KMS-11 (cell line): ENCODE measurements around the gene DOCK10.

Experiments
- H2AFZ ChIP-seq: fragments of 200-600 bp; sonication (generic); 2 replicates; pipeline ENCODE4 v1.6.1; 2016; ENCODE audit warnings: antibody characterized with exemption, mixed run types, low read depth
- H3K27ac ChIP-seq: fragments of 200-600 bp; sonication (generic); 2 replicates; pipeline ENCODE4 v1.6.1; 2016; ENCODE audit warnings: mild to moderate bottlenecking, mixed run types
- H3K27me3 ChIP-seq: fragments of 200-600 bp; sonication (generic); 2 replicates; pipeline ENCODE4 v1.6.1; 2017; ENCODE audit warnings: mild to moderate bottlenecking, low read depth, mixed run types, moderate library complexity; ENCODE audit not compliant: insufficient read depth
- H3K36me3 ChIP-seq: fragments of 200-600 bp; sonication (generic); 2 replicates; pipeline ENCODE4 v1.6.1; 2017; ENCODE audit warnings: mild to moderate bottlenecking, mixed run types; ENCODE audit not compliant: insufficient read depth
- H3K4me1 ChIP-seq: fragments of 200-600 bp; sonication (generic); 2 replicates; pipeline ENCODE4 v1.6.1; 2016; ENCODE audit warnings: mild to moderate bottlenecking, low read depth, mixed run types; ENCODE audit not compliant: poor library complexity, severe bottlenecking
- H3K4me2 ChIP-seq: fragments of 200-600 bp; sonication (generic); 2 replicates; pipeline ENCODE4 v1.7.0; 2016; ENCODE audit warnings: mild to moderate bottlenecking, mixed run types
- H3K4me3 ChIP-seq: fragments of 200-600 bp; sonication (generic); IDR thresholded peaks from 2 replicates; pipeline ENCODE4 v1.6.1; 2017; ENCODE audit warnings: low read depth, low read length, mixed read lengths; ENCODE audit not compliant: insufficient read depth
- H3K79me2 ChIP-seq: fragments of 200-600 bp; sonication (generic); 2 replicates; pipeline ENCODE4 v1.6.1; 2016; ENCODE audit warnings: low read depth, mixed run types; ENCODE audit not compliant: insufficient read depth
- H3K9ac ChIP-seq: fragments of 200-600 bp; sonication (generic); 2 replicates; pipeline ENCODE4 v1.6.1; 2016; ENCODE audit warnings: mild to moderate bottlenecking, mixed run types
- H4K20me1 ChIP-seq: fragments of 200-600 bp; sonication (generic); 2 replicates; pipeline ENCODE4 v1.6.1; 2016; ENCODE audit warnings: mild to moderate bottlenecking, mixed run types; ENCODE audit not compliant: insufficient read depth
- CTCF ChIP-seq: fragments of 200-600 bp; sonication (generic); conservative IDR thresholded peaks from 2 replicates; pipeline ENCODE4 v1.6.1; 2017; ENCODE audit warnings: low read depth, mild to moderate bottlenecking, antibody characterized with exemption, low read length, moderate library complexity, mixed read lengths

The DOCK10 gene

GRCh38 chr2:224932522-224932921 is 109.7 kb downstream of the DOCK10 start:
- H3K27ac ChIP-seq = no peak overlapping the region
- no peaks in the 10 kb centered on the region for H3K79me2 ChIP-seq
- H3K27me3 ChIP-seq = no peaks in the 10 kb centered on the region
- no peak for TF ChIP-seq CTCF
- no peaks in the 10 kb centered on the region for H3K36me3 ChIP-seq
- H3K4me3 ChIP-seq = no peak overlapping the region
- H3K9ac ChIP-seq = no peak overlapping the region
- H2AFZ ChIP-seq = no peak overlapping the region
- H4K20me1 ChIP-seq = no peaks in the 10 kb centered on the region
- H3K4me2 ChIP-seq = no peak overlapping the region
- H3K4me1 ChIP-seq = no peaks in the 10 kb centered on the region

- Histone ChIP-seq H3K27ac (no peak overlapping the region), H3K4me3 (no peak overlapping the region), H3K4me1 (no peaks in the 10 kb centered on the region), H3K9ac (no peak overlapping the region), H4K20me1 (no peaks in the 10 kb centered on the region), H2AFZ (no peak overlapping the region), H3K79me2 (no peaks in the 10 kb centered on the region), H3K27me3 (no peaks in the 10 kb centered on the region), H3K36me3 (no peaks in the 10 kb centered on the region), H3K4me2 (no peak overlapping the region)
- TF ChIP-seq CTCF = no peak
Measured at GRCh38 chr2:224931956-224932355, 110.3 kb downstream of the DOCK10 start.

DNA sequence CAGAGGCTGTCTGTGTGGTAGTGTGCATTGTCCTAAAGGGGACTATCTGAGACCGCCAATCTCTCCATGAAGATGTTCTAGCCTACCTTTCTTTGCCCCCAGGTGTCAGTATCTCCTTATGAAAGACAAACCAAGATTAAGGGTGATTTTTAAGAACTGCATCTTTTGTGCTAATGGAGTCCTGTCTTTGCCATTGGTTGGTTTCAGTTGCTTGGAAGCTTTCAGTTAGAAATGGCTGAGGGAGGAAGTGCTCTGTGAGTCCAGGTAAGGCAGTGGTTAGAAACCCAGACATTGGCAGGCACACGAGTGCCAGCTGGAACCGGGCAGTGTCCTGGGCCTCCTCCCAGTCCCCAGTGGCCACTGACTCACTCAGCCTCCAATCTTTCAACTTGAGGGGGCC is 111.3 kb downstream of the DOCK10 start:
- H3K27ac ChIP-seq = no peak overlapping the region
- H3K4me1 ChIP-seq = no peaks in the 10 kb centered on the region
- no peak overlapping the region for H3K4me2 ChIP-seq
- H3K79me2 ChIP-seq = no peaks in the 10 kb centered on the region
- H3K9ac ChIP-seq = no peak overlapping the region
- no peaks in the 10 kb centered on the region for H3K27me3 ChIP-seq
- H3K4me3 ChIP-seq = no peak overlapping the region
- H4K20me1 ChIP-seq = no peaks in the 10 kb centered on the region
- no peaks in the 10 kb centered on the region for H3K36me3 ChIP-seq
- TF ChIP-seq CTCF = no peak
- no peak overlapping the region for H2AFZ ChIP-seq

GRCh38 chr2:224930124-224930523 is 112.1 kb downstream of the DOCK10 start:
- no peaks in the 10 kb centered on the region for H3K27me3 ChIP-seq
- H3K4me1 ChIP-seq = no peaks in the 10 kb centered on the region
- no peaks in the 10 kb centered on the region for H3K79me2 ChIP-seq
- no peak for TF ChIP-seq CTCF
- no peak overlapping the region for H3K9ac ChIP-seq
- H4K20me1 ChIP-seq = no peaks in the 10 kb centered on the region
- H3K4me3 ChIP-seq = no peak overlapping the region
- H3K27ac ChIP-seq = no peak overlapping the region
- H2AFZ ChIP-seq = no peak overlapping the region
- no peaks in the 10 kb centered on the region for H3K36me3 ChIP-seq
- H3K4me2 ChIP-seq = no peak overlapping the region

GRCh38 chr2:224929512-224929911 is 112.8 kb downstream of the DOCK10 start:
- no peaks in the 10 kb centered on the region for H3K79me2 ChIP-seq
- no peaks in the 10 kb centered on the region for H3K36me3 ChIP-seq
- no peak overlapping the region for H3K9ac ChIP-seq
- no peak overlapping the region for H3K27ac ChIP-seq
- H3K4me3 ChIP-seq = no peak overlapping the region
- H3K4me2 ChIP-seq = no peak overlapping the region
- H3K27me3 ChIP-seq = no peaks in the 10 kb centered on the region
- H4K20me1 ChIP-seq = no peaks in the 10 kb centered on the region
- TF ChIP-seq CTCF = no peak
- H2AFZ ChIP-seq = no peak overlapping the region
- H3K4me1 ChIP-seq = no peaks in the 10 kb centered on the region
